ENCODE measurements around the gene FBXO46. TPM values are rescaled to one million over a fixed set of nuclear protein-coding genes. Genes with fewer than 3 reads are reported as not detected.
"Not testable (repeated sequence)": the region's sequence is repeated elsewhere in the genome, so short reads cannot be mapped to it uniquely, and the experiment has no call there.

Gene FBXO46
- total RNA-seq, 2 experiments from 2014 or later = 27.5 to 32.2 TPM

DNA sequence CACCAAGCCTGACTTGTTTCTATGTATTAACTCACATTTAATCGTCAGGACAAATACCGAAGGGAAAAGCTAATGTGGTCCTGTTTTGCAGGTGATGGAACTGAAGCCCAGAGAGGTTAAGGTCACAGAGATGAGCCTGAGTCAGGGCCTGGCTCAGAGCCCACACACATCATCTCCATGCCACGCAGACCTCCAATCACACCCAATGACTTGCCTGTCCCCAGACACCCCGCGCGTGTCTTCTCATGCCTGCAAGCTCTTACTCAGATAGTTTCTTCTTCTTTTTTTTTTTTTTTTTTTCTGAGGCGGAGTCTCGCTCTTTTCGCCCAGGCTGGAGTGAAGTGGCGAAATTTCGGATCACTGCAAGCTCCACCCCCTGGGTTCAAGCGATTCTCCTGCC, 21.9 kb upstream of the FBXO46 start:
- peaks cover 3% of the 10 kb centered on the region for H3K4me1 ChIP-seq (ENCODE audit: insufficient read depth, low read length, poor library complexity, severe bottlenecking)
- no peaks in the 10 kb centered on the region for H3K9me3 ChIP-seq (ENCODE audit: low read length)
- no peak overlapping the region for H3K4me2 ChIP-seq (ENCODE audit: low read length)
- H3K9me2 ChIP-seq (ENCODE audit: insufficient read depth, low read length) = no peaks in the 10 kb centered on the region
- intact Hi-C loops (cut with micrococcal nuclease; ENCODE audit: unreplicated experiment) = no loop called here
- H4K20me1 ChIP-seq (ENCODE audit: insufficient read depth, low read length) = no peaks in the 10 kb centered on the region
- H3K36me3 ChIP-seq (ENCODE audit: insufficient read depth, low read length) = no peaks in the 10 kb centered on the region
- H2AFZ ChIP-seq (ENCODE audit: low read length) = no peak overlapping the region
- no peaks in the 10 kb centered on the region for H3K79me2 ChIP-seq (ENCODE audit: insufficient read depth, low read depth, low read length)
- no peak overlapping the region for H3K27ac ChIP-seq (ENCODE audit: low read depth, low read length, poor library complexity, severe bottlenecking)
- ChIA-PET POLR2A (interaction anchor here (1.0 kb wide), 1 partner anchor 9 kb away, joined by 5 read pairs; no protein-coding TSS in a partner anchor), CTCF (ENCODE audit: unreplicated experiment) (no interaction called here)
- no TSS peak for BruUV-seq (replicated peaks)
- H3K4me3 ChIP-seq (ENCODE audit: low read depth, low read length, poor library complexity, severe bottlenecking) = no peak overlapping the region
- DNase-seq (ENCODE audit: low spot score) = no peak
- TF ChIP-seq CTCF (conservative IDR thresholded peaks at IDR 0.05; ENCODE audit: low read length) (no peak), EZH2phosphoT487 (IDR thresholded peaks at IDR 0.05; ENCODE audit: borderline replicate concordance, low read depth, low read length) (no peak)

DNA sequence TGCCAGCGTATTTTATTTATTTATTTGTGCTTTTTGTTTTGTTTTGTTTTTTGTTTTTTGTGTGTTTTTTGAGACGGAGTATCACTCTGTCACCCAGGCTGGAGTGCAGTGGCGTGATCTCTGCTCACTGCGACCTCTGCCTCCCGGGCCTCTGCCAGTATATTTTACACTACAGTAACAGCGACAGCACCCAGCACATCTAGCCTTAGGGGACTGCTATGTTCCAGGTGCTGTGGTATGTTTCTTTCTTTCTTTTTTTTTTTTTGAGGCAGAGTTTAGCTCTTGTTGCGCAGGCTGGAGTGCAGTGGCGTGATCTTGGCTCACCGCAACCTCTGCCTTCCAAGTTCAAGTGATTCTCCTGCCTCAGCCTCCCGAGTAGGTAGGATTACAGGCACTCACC, 20.8 kb upstream of the FBXO46 start:
- H3K36me3 ChIP-seq (ENCODE audit: insufficient read depth, low read length); BruUV-seq (replicated peaks); H3K4me2 ChIP-seq (ENCODE audit: low read length); H3K79me2 ChIP-seq (ENCODE audit: insufficient read depth, low read depth, low read length); DNase-seq (ENCODE audit: low spot score); H3K9me3 ChIP-seq (ENCODE audit: low read length); intact Hi-C loops (cut with micrococcal nuclease; ENCODE audit: unreplicated experiment); H3K4me1 ChIP-seq (ENCODE audit: insufficient read depth, low read length, poor library complexity, severe bottlenecking); H3K9me2 ChIP-seq (ENCODE audit: insufficient read depth, low read length); H2AFZ ChIP-seq (ENCODE audit: low read length); H3K4me3 ChIP-seq (ENCODE audit: low read depth, low read length, poor library complexity, severe bottlenecking); H3K27ac ChIP-seq (ENCODE audit: low read depth, low read length, poor library complexity, severe bottlenecking); CTCF ChIA-PET (ENCODE audit: unreplicated experiment); H4K20me1 ChIP-seq (ENCODE audit: insufficient read depth, low read length): not testable (repeated sequence)
- POLR2A ChIA-PET = interaction anchor here (0.6 kb wide), 1 partner anchor 34 kb away, joined by 4 read pairs; no protein-coding TSS in a partner anchor

- Histone ChIP-seq H3K9me3 (ENCODE audit: low read length) (no peaks in the 10 kb centered on the region), H3K79me2 (ENCODE audit: insufficient read depth, low read depth, low read length) (no peaks in the 10 kb centered on the region), H3K4me1 (ENCODE audit: insufficient read depth, low read length, poor library complexity, severe bottlenecking) (no peaks in the 10 kb centered on the region), H3K36me3 (ENCODE audit: insufficient read depth, low read length) (no peaks in the 10 kb centered on the region), H3K27ac (ENCODE audit: low read depth, low read length, poor library complexity, severe bottlenecking) (no peak overlapping the region), H3K4me2 (ENCODE audit: low read length) (no peak overlapping the region), H4K20me1 (ENCODE audit: insufficient read depth, low read length) (no peaks in the 10 kb centered on the region), H2AFZ (ENCODE audit: low read length) (no peak overlapping the region), H3K4me3 (ENCODE audit: low read depth, low read length, poor library complexity, severe bottlenecking) (no peak overlapping the region), H3K9me2 (ENCODE audit: insufficient read depth, low read length) (no peaks in the 10 kb centered on the region)
- ChIA-PET POLR2A (no interaction called here), CTCF (ENCODE audit: unreplicated experiment) (no interaction called here)
- TF ChIP-seq EZH2phosphoT487 (IDR thresholded peaks at IDR 0.05; ENCODE audit: borderline replicate concordance, low read depth, low read length) = no peak
- TF ChIP-seq CTCF (conservative IDR thresholded peaks at IDR 0.05; ENCODE audit: low read length) = no peak
- no TSS peak for BruUV-seq (replicated peaks)
- DNase-seq (ENCODE audit: low spot score) = no peak
- intact Hi-C loops (cut with micrococcal nuclease; ENCODE audit: unreplicated experiment) = no loop called here
These were observed 16.8 kb upstream of the FBXO46 start for GRCh38 chr19:45747513-45747912.
